Subcutaneous adipose tissue (tissue), 4 donors: ENCODE results near the gene MLKL. TPM values are rescaled to one million over a fixed set of nuclear protein-coding genes. Genes with fewer than 3 reads are reported as not detected.

Experiments used
- CTCF ChIP-seq: fragments of 450-650 bp; IDR thresholded peaks from one replicate; pipeline ENCODE4 v1.5.1; 2016; ENCODE audit warnings: low read depth, mild to moderate bottlenecking, control low read depth, antibody characterized with exemption, moderate library complexity
- total RNA-seq, 4 donors: library from RNA; depleted of rRNA; stranded (reverse); fragments of >200 nt; gene quantifications; one replicate each; pipeline ENCODE4 v1.1.0, GENCODE V29; 2016

The MLKL gene
- total RNA-seq, 4 donors from 2014 or later, result 19.0 to 46.0 (median 27.3) TPM

- no peak for TF ChIP-seq CTCF
Measured at GRCh38 chr16:74657870-74658642, 42.6 kb downstream of the MLKL start.

- TF ChIP-seq CTCF, result no peak
Measured at GRCh38 chr16:74654536-74655050, 46.1 kb downstream of the MLKL start.

GRCh38 chr16:74652249-74652648 is 48.4 kb downstream of the MLKL start:
- TF ChIP-seq CTCF, result no peak

- no peak for TF ChIP-seq CTCF
Measured at GRCh38 chr16:74651841-74652240, 48.8 kb downstream of the MLKL start.

- no peak for TF ChIP-seq CTCF
Measured at GRCh38 chr16:74650966-74651567, 49.6 kb downstream of the MLKL start.

GRCh38 chr16:74649839-74650504 is 50.7 kb downstream of the MLKL start:
- TF ChIP-seq CTCF, result no peak

GRCh38 chr16:74641969-74642368 is 58.7 kb downstream of the MLKL start:
- no peak for TF ChIP-seq CTCF
